Fibroblast of lung (primary cell): ENCODE data around the gene ACTL7A.

Experiments
- CTCF ChIP-seq, 2 donors: IDR thresholded peaks in 1 of 2; conservative IDR thresholded peaks in 1 of 2; 1 replicate in 1 of 2; 2 replicates in 1 of 2; pipeline ENCODE4 v1.5.1; 2011 to 2012; ENCODE audit warnings: low read length in 2 of 2, control low read depth in 1 of 2, inconsistent platforms in 1 of 2, low read depth in 1 of 2, mild to moderate bottlenecking in 1 of 2
- EZH2 ChIP-seq: IDR thresholded peaks from 2 replicates; pipeline ENCODE4 v1.5.1; 2012; ENCODE audit warnings: low read length, control low read depth, mild to moderate bottlenecking; ENCODE audit errors: missing control alignments

- TF ChIP-seq CTCF (conservative IDR thresholded peaks at IDR 0.05 in 1 of 2, IDR thresholded peaks at IDR 0.05 in 1 of 2; ENCODE audit: low read depth in 1 of 2, low read length in 2 of 2), result no peak
- TF ChIP-seq EZH2, result no peak
These were observed 12.2 kb downstream of the ACTL7A start for GRCh38 chr9:108874058-108874788.
